Stimulated activated CD8-positive, alpha-beta memory T cell treated with anti-CD3 and anti-CD28 coated beads, Interleukin-4, amount 100 ng/mL, for 48 hours (primary cell): ENCODE data around the gene UQCC2.

Experiments
- DNase-seq: peaks from one replicate; pipeline ENCODE4 v3.0.0-alpha.2; 2020

UQCC2 gene

DNA sequence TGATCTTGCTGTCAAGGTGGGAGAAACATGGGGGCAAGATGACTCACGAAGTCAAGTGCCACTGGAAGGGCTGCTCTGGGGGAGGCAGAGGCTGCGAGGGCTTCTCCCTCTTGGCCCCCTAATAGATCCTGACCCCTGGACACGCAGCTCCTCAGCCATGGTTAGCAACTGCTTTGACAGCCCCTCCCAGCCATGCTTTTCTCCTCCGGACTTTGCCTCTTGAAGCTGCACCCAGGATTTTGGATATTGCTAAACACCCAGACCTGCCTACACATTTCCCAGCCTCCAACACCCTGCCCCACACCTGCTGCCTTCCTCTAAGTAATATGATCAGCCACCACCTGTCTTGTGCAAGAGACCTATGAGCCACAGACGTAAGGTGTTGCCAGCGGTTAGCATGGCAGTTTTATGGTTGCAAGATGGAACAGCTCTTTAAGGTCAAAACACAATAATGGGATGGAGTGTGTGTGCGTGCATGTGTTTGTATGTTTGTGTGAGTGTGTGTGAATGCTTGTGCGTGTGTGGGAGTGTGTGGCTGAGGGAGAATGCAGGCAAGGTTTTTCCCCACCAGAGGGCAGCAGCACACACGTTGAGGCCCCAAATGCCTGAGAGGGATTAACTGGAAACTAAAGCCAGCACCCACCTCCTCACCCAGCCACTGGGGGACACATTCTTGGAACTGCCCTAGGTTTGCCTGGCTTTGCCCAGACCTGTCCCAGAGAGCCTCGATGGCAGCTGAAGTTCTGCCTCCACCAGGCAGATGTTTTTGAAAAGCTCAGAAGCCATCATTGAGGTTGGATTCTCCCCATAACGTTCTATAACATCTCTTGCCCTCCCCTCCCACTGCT, 32.7 kb upstream of the UQCC2 start:
- peak; percentile 87 for DNase-seq

- no peak for DNase-seq
Measured at GRCh38 chr6:33742837-33743236, 31.3 kb upstream of the UQCC2 start.

DNA sequence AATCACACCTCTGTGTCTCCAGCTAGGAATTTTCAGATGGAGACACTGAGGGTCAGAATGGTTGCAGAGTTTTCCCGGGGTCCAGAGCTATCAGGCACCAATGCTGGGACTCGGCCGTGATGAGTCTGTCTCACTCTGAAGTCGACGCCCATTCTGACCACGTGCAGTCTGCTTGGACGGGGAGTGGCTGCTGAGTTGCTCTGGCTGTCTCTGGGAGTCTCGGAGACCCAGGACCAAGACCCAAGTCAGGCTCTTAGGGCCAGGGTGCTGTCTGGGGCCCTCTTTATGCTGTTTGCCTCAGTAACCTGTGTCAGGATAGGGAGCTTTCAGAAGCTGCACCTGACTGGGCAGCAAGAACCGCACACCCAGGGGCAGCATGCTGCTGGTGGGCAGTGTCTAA, 30.6 kb upstream of the UQCC2 start:
- no peak for DNase-seq

GRCh38 chr6:33740794-33741193, 29.3 kb upstream of the UQCC2 start:
- DNase-seq = no peak

GRCh38 chr6:33740204-33740608, 28.7 kb upstream of the UQCC2 start:
- no peak for DNase-seq

GRCh38 chr6:33739571-33739970, 28.1 kb upstream of the UQCC2 start:
- no peak for DNase-seq

DNA sequence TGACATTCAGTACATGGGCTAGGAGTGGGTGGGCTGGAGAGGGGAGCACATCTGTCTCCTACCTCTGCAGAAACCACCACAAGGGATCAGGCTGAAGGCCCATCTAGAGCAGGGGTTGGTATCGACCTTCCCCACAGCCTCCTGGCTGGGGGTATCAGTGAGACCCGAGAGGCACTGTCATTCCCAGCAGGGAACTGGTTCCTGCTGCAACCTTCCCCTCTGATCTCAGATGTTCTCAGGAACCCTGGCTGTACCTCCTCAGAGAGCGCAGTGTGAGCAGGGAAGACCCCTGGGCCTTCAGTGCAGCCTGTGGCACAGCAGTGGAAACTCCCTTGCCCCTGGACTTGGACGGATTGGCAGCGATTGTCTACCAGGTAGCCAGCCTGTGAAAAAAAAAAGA, 27.4 kb upstream of the UQCC2 start:
- no peak for DNase-seq

DNA sequence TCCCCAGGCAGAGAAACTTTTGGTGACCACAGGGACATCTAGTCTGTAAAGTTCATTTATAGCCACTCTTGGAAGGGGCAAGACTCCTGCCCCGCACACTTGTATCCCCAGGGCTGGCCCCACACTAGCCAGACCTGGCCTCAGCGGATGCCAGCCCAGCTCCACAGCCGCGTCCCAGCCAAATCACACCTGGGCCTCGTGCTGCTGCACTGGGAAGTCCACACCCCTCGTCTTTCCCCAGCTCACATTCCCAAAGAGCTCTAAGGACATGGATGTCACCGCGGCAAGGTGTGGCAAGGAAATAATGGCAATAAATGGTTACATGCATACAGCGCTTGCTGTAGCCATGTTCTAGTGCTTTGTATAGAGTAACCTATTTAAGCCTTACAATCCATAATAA, 26.7 kb upstream of the UQCC2 start:
- DNase-seq = no peak

DNA sequence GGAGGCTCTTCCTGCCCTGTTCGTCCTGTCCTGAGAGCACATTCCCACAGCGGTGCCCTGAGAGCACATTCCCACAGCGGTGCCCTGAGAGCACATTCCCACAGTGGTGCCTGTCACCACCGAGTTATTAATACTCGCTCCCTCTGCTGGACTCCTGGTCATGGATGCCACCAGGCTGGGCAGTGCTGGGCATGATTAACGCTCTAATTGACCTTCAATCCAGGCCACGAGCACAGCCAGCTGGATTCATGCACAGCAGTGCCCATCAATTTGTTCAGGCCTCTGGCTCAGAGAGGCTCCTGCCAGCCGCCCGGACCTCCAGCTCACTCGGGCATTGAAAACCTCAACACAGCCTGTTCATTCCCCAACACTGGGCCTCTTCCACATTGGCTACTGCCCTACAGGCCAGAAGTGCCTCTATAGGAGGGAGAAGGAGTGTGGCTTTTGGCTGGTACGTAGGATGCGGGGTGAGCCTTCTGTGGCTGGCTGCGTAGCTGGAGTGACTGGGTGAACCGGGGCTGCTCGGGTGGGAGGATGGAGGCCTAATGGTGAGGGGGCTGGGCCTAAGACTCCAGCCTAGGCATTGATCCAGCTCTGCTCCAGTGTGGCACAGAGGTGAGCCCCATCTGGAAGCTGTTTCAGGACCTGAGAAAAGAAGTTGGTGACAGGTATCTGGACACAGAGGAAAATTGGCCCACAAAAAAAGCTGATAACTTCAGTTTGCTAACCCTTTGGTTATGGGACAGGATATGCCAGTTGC, 25.9 kb upstream of the UQCC2 start:
- DNase-seq = no peak

DNA sequence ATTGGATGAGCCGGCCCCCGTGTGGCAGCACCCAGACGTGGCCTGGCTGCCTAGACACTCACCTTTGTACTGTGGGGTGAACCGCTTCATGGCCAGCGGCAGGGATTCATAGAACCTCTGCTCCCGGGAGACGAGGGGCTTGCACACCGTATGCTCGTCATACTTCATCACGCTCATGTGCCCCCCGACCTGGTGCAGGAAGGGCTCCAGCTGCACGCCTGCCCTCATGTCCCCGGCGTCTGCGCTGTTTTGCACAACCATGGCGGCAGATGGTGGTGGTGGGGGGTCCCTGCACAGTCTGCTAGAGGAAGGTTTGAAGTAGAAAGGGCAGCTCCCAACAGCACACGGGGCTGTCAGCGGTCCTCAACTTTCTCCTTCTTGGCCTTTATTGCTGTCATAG, 23.7 kb upstream of the UQCC2 start:
- DNase-seq = no peak

DNA sequence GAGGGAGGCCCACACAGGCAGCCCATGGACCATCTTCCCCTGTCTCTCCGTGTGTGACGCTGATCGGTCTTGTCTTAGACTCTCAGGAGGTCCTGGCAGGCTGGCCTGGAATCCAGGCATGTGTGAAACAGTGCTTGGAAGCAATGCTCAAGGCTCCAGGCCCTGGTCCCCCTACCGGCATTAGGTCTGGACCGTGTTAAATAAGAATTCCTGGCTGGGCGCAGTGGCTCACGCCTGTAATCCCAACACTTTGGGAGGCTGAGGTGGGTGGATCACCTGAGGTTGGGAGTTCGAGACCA, 22.2 kb upstream of the UQCC2 start:
- no peak for DNase-seq

- no peak for DNase-seq
Measured at GRCh38 chr6:33732817-33733708, 21.6 kb upstream of the UQCC2 start.

GRCh38 chr6:33732385-33732784, 20.9 kb upstream of the UQCC2 start:
- no peak for DNase-seq

DNA sequence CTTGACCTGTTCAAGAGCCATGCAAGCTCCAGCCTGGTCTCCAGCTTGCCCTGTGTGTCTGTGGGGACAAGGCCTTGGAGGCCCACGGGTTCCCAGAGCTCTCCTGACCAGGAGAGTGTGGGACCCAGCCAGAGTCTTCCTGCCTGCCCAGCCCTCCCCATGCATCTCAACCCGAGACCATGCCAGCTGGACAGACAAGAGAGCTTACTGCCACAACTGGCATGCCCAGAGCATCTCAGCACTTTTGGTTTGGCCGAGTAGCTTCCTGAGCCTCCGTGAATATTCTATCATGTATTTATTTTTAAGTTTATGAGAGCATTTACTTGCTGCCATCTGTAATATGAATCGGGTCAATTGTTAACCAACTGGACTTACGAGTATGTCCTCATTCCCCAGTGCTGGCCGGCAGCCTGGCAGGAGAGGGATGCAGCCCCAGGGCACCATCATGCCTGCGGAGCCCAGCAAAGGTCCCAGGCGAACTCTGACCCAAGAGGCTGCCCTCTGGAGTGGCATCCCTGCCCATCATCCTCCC, 20.3 kb upstream of the UQCC2 start:
- DNase-seq = no peak

DNA sequence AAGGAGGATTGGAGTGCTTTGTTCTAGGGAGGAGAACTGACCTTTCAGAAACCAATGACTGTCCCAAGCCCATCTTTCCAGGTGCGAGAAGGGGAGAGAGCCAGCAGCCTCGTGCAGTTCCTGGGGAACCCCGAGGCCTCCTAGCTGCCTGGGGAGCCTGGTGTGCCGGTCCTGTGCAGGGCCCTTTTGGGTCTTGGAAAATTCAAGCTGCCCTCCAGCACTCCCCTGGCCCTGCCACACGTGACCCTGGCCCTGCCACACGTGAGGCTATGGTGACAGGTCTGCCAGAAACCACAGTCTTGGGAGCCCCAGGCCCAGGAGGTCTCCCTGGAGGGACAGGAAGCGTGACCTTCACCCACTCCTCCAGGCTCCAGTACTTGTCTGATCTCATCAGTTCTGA, 19.5 kb upstream of the UQCC2 start:
- no peak for DNase-seq

- no peak for DNase-seq
Measured at GRCh38 chr6:33730611-33731010, 19.1 kb upstream of the UQCC2 start.

- no peak for DNase-seq
Measured at GRCh38 chr6:33729059-33729458, 17.6 kb upstream of the UQCC2 start.

GRCh38 chr6:33728438-33728837, 16.9 kb upstream of the UQCC2 start:
- no peak for DNase-seq

- no peak for DNase-seq
Measured at GRCh38 chr6:33727932-33728331, 16.4 kb upstream of the UQCC2 start.

GRCh38 chr6:33727126-33727525, 15.6 kb upstream of the UQCC2 start:
- DNase-seq = no peak

- no peak for DNase-seq
Measured at GRCh38 chr6:33726696-33727095, 15.2 kb upstream of the UQCC2 start.

GRCh38 chr6:33725891-33726673, 14.6 kb upstream of the UQCC2 start:
- DNase-seq = no peak

GRCh38 chr6:33725222-33725621, 13.7 kb upstream of the UQCC2 start:
- no peak for DNase-seq
